Measurements from ENCODE around the gene CAVIN2.

DNA sequence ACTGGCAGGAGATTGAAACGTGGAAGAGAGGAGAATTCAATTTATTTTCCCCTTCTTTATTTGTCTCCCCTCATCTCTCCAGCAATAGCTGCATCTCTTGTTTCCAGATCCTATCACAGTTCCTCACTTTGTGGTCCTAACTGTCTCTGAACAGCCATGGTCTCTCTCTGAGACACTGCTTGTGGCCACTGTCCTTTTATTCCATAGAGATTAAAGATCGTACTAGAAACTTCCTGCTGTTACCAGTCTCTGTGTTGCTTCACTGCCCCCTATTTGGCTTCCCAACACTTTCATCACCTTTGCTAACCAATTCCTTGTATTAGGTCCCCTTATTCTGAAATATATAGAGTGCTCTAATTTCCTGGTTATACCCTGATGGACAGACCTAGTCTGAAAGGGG is 48.9 kb upstream of the CAVIN2 start:
- no peak for TF ChIP-seq CTCF (IDR thresholded peaks at IDR 0.05)
- TF ChIP-seq POLR2A (IDR thresholded peaks at IDR 0.05): no peak
